Breast epithelium (tissue), 4 donors: Measurements from ENCODE around the gene ASAP2. TPM values are rescaled to one million over a fixed set of nuclear protein-coding genes. Genes with fewer than 3 reads are reported as not detected.

Experiments
- DNase-seq, 2 donors: peaks; one replicate each; pipeline ENCODE4 v3.0.0-alpha.2; 2019; ENCODE audit warnings: low spot score in 2 of 2
- H3K27ac ChIP-seq, 2 donors: fragments of 200-600 bp; sonication (generic) in 1 of 2; one replicate each; pipeline ENCODE4 v1.5.1; 2016 to 2019; ENCODE audit warnings: mild to moderate bottlenecking in 1 of 2
- H3K27me3 ChIP-seq, 2 donors: fragments of 200-600 bp; sonication (generic) in 1 of 2; one replicate each; pipeline versions ENCODE4 v1.5.1 to v1.6.0; 2017 to 2019; ENCODE audit warnings: control low read depth in 1 of 2, mild to moderate bottlenecking in 1 of 2
- H3K36me3 ChIP-seq: fragments of 200-600 bp; one replicate; pipeline ENCODE4 v1.5.1; 2019
- H3K4me1 ChIP-seq, 2 donors: fragments of 200-600 bp; sonication (generic); one replicate each; pipeline ENCODE4 v1.5.1; 2016 to 2019; ENCODE audit warnings: control low read depth in 1 of 2
- H3K4me3 ChIP-seq, 3 donors: fragments of 200-600 bp; sonication (generic); 1 replicate in 2 of 3; 2 replicates in 1 of 3; pipeline ENCODE4 v1.5.1; 2016 to 2019; ENCODE audit warnings: mild to moderate bottlenecking in 3 of 3, moderate library complexity in 2 of 3
- H3K9me3 ChIP-seq, 2 donors: fragments of 200-600 bp; sonication (generic) in 1 of 2; one replicate each; pipeline ENCODE4 v1.5.1; 2016 to 2019; ENCODE audit warnings: control low read depth in 1 of 2
- CTCF ChIP-seq, 3 donors: fragments of 450-650 bp; IDR thresholded peaks; one replicate each; pipeline ENCODE4 v1.5.1; 2016 to 2017; ENCODE audit warnings: antibody characterized with exemption in 3 of 3, mild to moderate bottlenecking in 3 of 3, moderate library complexity in 3 of 3
- POLR2A ChIP-seq: fragments of 450-650 bp; IDR thresholded peaks from one replicate; pipeline ENCODE4 v1.6.1; 2016; ENCODE audit warnings: antibody characterized with exemption, mild to moderate bottlenecking, moderate library complexity
- POLR2AphosphoS5 ChIP-seq, 3 donors: sonication (generic); formaldehyde crosslinking; IDR thresholded peaks; one replicate each; pipeline ENCODE4 v1.6.1; 2017; ENCODE audit warnings: antibody characterized with exemption in 3 of 3
- intact Hi-C: fragments of 100-400 bp; cut with DNase I; formaldehyde crosslinking; loops from one replicate; pipeline ENCODE4 v1.15.1; 2023; ENCODE audit warnings: low total_unique reads
- total RNA-seq, 3 donors: library from RNA; depleted of rRNA; stranded (reverse); fragments of >200 nt; gene quantifications; one replicate each; pipeline ENCODE4 v1.1.0, GENCODE V29; 2016

Gene ASAP2
- total RNA-seq, 3 donors from 2014 or later, result 14.5 to 24.2 (median 21.0) TPM

- Histone ChIP-seq H3K4me1 (peaks cover 5 to 8% of the 10 kb centered on the region in 2 donors), H3K27ac (peak overlapping the region; percentile 50 to 85), H3K4me3 (peak overlapping the region in 1 of 3 donors; percentile 2), H3K36me3 (no peaks in the 10 kb centered on the region), H3K9me3 (no peaks in the 10 kb centered on the region), H3K27me3 (no peaks in the 10 kb centered on the region)
- intact Hi-C loops, result no loop called here
- TF ChIP-seq POLR2AphosphoS5 (IDR thresholded peaks at IDR 0.05) (no peak), CTCF (IDR thresholded peaks at IDR 0.05) (no peak), POLR2A (no peak)
- DNase-seq, result no peak
Observed at GRCh38 chr2:9235147-9236044, 28.8 kb downstream of the ASAP2 start.

GRCh38 chr2:9236045-9236344 lies 29.4 kb downstream of the ASAP2 start:
- no peaks in the 10 kb centered on the region for H3K27me3 ChIP-seq
- TF ChIP-seq POLR2A (no peak), CTCF (IDR thresholded peaks at IDR 0.05) (no peak), POLR2AphosphoS5 (IDR thresholded peaks at IDR 0.05) (no peak)
- no peaks in the 10 kb centered on the region for H3K36me3 ChIP-seq
- no peak for DNase-seq
- intact Hi-C loops, result no loop called here
- no peak overlapping the region for H3K4me3 ChIP-seq
- H3K27ac ChIP-seq, result peak overlapping the region; percentile 50 to 85
- H3K4me1 ChIP-seq, result peaks cover 2 to 5% of the 10 kb centered on the region in 2 donors
- H3K9me3 ChIP-seq, result no peaks in the 10 kb centered on the region

GRCh38 chr2:9236867-9237266 lies 30.3 kb downstream of the ASAP2 start:
- no peak for DNase-seq
- TF ChIP-seq CTCF (IDR thresholded peaks at IDR 0.05), result no peak
- no peak for TF ChIP-seq POLR2A
- no peak for TF ChIP-seq POLR2AphosphoS5 (IDR thresholded peaks at IDR 0.05)
- Histone ChIP-seq H3K4me3 (no peak overlapping the region), H3K27me3 (no peaks in the 10 kb centered on the region), H3K4me1 (peaks cover 0 to 5% of the 10 kb centered on the region in 2 donors), H3K9me3 (no peaks in the 10 kb centered on the region), H3K27ac (peak overlapping the region; percentile 15 to 74), H3K36me3 (no peaks in the 10 kb centered on the region)
- intact Hi-C loops, result no loop called here

- Histone ChIP-seq H3K27me3 (no peaks in the 10 kb centered on the region), H3K4me1 (peaks cover 0 to 5% of the 10 kb centered on the region in 2 donors), H3K4me3 (no peak overlapping the region), H3K27ac (peak overlapping the region; percentile 19 to 73), H3K9me3 (no peaks in the 10 kb centered on the region), H3K36me3 (no peaks in the 10 kb centered on the region)
- intact Hi-C loops, result no loop called here
- no peak for DNase-seq
- no peak for TF ChIP-seq CTCF (IDR thresholded peaks at IDR 0.05)
- no peak for TF ChIP-seq POLR2AphosphoS5 (IDR thresholded peaks at IDR 0.05)
- no peak for TF ChIP-seq POLR2A
Observed at GRCh38 chr2:9237831-9238230, 31.2 kb downstream of the ASAP2 start.

- H3K4me3 ChIP-seq, result no peak overlapping the region
- peak overlapping the region in 1 of 2 donors; percentile 73 for H3K27ac ChIP-seq
- no peaks in the 10 kb centered on the region for H3K9me3 ChIP-seq
- TF ChIP-seq CTCF (IDR thresholded peaks at IDR 0.05), result no peak
- no peak for TF ChIP-seq POLR2AphosphoS5 (IDR thresholded peaks at IDR 0.05)
- TF ChIP-seq POLR2A, result no peak
- no peaks in the 10 kb centered on the region for H3K36me3 ChIP-seq
- intact Hi-C loops, result no loop called here
- no peak for DNase-seq
- peaks cover 0 to 5% of the 10 kb centered on the region in 2 donors for H3K4me1 ChIP-seq
- H3K27me3 ChIP-seq, result no peaks in the 10 kb centered on the region
Observed at GRCh38 chr2:9238591-9239326, 32.1 kb downstream of the ASAP2 start.
